Measurements from ENCODE around the gene HSP90AA1.

HSP90AA1 gene

DNA sequence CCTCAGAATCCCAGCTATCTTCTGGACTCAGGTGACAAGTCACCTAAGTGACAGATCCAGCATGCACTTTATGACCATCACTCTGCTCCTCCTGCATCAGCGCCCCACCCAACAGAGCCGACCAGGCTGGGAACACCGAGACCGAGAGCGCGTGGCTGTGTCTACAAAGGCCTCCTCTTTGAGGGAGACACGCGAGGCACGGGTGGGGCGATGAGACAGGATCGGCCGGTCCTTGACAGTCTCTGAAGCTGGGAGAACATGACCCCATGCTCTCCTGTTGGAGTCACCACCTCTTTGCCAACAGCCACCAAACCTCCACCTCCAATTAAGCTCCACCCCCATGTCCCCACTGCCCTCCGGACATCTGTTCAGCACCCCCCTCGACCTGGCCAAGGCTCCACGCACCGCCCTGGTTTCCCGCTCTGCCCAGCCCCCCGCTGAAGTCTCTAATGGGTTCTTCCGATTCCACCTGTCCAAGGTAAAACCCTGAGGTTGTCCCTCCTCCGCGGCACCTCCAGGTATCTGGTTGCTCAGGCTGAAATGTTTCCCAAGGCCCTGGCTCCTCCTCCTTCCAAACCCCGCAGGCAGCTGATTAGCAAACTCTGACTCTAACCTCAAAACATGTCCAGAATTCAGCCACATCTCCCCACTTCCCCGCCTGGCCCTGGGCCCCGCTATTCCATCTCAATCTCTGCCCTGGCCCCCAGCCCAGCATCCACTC, 31.5 kb downstream of the HSP90AA1 start:
- TF ChIP-seq, protein P1, sequence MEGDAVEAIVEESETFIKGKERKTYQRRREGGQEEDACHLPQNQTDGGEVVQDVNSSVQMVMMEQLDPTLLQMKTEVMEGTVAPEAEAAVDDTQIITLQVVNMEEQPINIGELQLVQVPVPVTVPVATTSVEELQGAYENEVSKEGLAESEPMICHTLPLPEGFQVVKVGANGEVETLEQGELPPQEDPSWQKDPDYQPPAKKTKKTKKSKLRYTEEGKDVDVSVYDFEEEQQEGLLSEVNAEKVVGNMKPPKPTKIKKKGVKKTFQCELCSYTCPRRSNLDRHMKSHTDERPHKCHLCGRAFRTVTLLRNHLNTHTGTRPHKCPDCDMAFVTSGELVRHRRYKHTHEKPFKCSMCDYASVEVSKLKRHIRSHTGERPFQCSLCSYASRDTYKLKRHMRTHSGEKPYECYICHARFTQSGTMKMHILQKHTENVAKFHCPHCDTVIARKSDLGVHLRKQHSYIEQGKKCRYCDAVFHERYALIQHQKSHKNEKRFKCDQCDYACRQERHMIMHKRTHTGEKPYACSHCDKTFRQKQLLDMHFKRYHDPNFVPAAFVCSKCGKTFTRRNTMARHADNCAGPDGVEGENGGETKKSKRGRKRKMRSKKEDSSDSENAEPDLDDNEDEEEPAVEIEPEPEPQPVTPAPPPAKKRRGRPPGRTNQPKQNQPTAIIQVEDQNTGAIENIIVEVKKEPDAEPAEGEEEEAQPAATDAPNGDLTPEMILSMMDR (conservative IDR thresholded peaks at IDR 0.05; ENCODE audit: low read depth, low read length), result no peak
- H3K4me3 ChIP-seq (ENCODE audit: low read depth, low read length), result no peak overlapping the region
- DNase-seq (ENCODE audit: low read depth), result peak; percentile 83

DNA sequence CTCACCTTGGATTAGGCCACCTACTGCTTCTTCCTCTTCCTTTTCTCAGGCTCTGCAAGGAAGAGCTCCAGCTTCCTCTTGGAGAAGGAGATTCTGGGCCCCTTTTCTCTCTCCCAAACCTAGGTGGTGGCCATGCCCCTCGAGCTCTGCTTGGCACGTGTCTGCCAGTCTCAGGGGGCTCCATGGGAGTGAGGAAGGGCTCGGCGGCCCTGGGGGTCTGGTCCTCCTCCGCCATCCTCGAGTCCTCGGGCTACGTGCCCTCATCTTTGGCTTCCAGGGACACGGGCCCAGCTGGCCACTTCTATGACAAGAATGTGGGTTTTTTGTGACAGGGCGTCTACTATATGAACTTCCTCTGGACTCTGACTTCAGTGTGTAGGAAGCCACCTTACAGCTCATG, 34.3 kb downstream of the HSP90AA1 start:
- H3K4me3 ChIP-seq (ENCODE audit: low read depth, low read length), result no peak overlapping the region
- TF ChIP-seq, protein P1 (conservative IDR thresholded peaks at IDR 0.05; ENCODE audit: low read depth, low read length), result no peak
- no peak for DNase-seq (ENCODE audit: low read depth)

DNA sequence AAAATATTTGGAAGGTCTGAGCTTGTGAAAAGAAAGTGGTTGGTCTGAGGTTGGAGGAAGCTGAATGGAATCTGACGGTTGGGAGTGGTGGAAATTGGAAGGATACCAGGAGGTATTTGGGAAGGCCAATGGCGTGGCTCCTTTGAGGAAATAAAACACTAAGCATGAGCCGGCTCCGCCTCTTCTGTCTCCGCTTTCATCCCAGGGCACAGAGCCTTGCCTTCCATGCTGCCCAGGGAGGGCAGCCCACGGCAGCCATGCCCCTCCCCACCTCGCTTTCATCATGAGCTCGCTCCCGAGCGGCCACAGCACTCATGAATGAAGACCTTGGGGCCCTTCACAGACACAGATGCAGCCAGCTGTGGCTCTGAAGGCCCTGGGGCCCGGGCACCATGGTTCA, 36.2 kb downstream of the HSP90AA1 start:
- DNase-seq (ENCODE audit: low read depth), result no peak

DNA sequence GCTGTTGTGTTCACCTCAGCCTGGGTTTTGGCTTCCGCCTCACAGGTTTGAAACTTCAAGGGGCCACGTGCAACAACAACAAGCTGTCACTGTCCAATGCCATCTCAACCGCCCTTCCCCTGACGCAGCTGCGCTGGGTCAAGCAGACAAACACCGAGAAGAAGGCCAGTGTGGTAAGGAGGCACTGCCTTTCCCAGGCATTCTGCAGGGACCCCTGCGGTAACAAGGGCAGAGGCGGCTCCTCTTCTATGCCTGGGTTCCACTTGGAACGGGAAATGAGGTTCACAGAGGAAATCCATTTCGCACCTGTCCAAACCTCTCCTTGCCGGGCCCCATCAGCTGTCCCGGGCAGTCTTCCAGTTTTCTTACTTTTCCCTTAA, 36.8 kb downstream of the HSP90AA1 start:
- TF ChIP-seq, protein P1 (conservative IDR thresholded peaks at IDR 0.05; ENCODE audit: low read depth, low read length), result no peak

More for the DNA sequence above, 36.2 kb downstream of the HSP90AA1 start:
- no peak overlapping the region for H3K4me3 ChIP-seq (ENCODE audit: low read depth, low read length)
- TF ChIP-seq, protein P1 (conservative IDR thresholded peaks at IDR 0.05; ENCODE audit: low read depth, low read length), result no peak

DNA sequence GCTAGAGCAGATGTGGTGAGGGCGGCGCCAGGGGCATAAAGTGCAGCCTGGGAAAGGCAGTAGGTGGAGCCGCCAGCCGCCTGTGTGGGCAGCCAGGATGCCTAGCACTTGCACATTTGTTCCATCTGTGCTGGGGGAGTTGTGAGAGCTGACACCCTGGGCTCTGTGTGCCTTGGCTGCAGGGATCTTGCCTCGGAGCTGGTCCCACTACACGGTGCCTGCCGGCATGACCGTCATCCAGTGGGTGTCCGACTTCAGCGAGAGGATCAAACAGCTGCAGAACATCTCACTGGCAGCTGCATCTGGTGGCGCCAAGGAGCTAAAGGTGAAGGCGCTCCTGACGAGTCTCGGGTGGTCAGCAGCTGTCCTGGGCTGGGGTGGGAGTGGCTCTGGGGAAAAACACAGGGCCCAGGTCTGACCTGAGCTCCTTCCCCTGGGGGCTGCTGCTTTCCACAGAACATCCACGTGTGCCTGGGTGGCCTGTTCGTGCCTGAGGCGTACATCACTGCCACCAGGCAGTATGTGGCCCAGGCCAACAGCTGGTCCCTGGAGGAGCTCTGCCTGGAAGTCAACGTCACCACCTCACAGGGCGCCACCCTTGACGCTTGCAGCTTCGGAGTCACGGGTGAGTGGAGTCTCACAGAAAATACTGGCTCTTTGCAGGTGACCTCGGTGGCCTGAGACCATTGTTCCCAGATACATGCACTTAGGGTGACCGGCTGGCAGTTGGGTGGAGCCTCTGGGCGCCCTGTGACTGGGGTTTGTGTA, 37.4 kb downstream of the HSP90AA1 start:
- no peak for DNase-seq (ENCODE audit: low read depth)
- H3K4me3 ChIP-seq (ENCODE audit: low read depth, low read length), result no peak overlapping the region
- TF ChIP-seq, protein P1 (conservative IDR thresholded peaks at IDR 0.05; ENCODE audit: low read depth, low read length), result no peak

More for the DNA sequence above, 36.8 kb downstream of the HSP90AA1 start:
- H3K4me3 ChIP-seq (ENCODE audit: low read depth, low read length), result no peak overlapping the region
- no peak for DNase-seq (ENCODE audit: low read depth)

DNA sequence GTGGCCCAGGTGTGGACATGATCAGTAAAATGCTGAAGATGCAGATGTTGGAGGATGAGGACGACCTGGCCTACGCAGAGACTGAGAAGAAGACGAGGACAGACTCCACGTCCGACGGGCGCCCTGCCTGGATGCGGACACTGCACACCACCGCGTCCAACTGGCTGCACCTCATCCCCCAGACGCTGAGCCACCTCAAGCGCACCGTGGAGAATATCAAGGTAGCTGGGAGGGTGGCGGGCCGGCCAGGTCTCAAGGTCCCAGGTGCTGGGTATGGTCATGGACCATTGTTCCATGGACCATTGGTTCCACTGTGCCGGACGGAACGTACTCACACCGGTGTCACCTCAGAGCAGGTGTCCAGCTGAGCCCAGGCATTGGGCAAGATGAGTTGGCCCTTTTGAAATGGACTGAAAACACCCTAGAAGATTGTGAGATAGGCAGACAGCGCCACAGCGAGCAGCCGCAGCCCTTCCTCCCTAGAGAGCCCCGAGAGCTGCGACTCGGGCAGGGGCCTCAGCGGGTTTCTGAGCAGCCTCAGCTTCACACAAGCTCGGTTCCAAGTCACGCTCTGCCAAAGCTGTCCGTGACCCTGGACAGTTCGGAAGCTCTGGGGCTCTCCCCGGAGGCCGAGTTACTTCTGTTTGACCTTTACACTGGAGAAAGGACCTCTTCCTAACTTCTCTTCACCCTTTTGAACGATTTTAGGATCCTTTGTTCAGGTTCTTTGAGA, 38.9 kb downstream of the HSP90AA1 start:
- TF ChIP-seq, protein P1 (conservative IDR thresholded peaks at IDR 0.05; ENCODE audit: low read depth, low read length), result no peak
- no peak overlapping the region for H3K4me3 ChIP-seq (ENCODE audit: low read depth, low read length)
- DNase-seq (ENCODE audit: low read depth), result no peak
